Erythroblast (primary cell): ENCODE data around the gene ZNF41.

ENCODE experiments used
- GATA1 ChIP-seq: IDR thresholded peaks from 2 replicates; pipeline ENCODE4 v1.6.1; 2011; ENCODE audit warnings: low read depth, mild to moderate bottlenecking, control low read depth, low read length, moderate library complexity
- POLR2A ChIP-seq: IDR thresholded peaks from 2 replicates; pipeline ENCODE4 v1.6.1; 2011; ENCODE audit warnings: mild to moderate bottlenecking, low read length

- TF ChIP-seq POLR2A (no peak), GATA1 (no peak)
These were observed 15.9 kb downstream of the ZNF41 start for GRCh38 chrX:47467106-47467505.
